ENCODE results near the gene WDR46. TPM values are rescaled to one million over a fixed set of nuclear protein-coding genes. Genes with fewer than 3 reads are reported as not detected.

Gene WDR46
- total and polyA plus RNA-seq, 2 of the 13 experiments (the other 11 are each of a cell fraction or from before 2014, with no cell fraction given), result 47.4 to 105 TPM

DNA sequence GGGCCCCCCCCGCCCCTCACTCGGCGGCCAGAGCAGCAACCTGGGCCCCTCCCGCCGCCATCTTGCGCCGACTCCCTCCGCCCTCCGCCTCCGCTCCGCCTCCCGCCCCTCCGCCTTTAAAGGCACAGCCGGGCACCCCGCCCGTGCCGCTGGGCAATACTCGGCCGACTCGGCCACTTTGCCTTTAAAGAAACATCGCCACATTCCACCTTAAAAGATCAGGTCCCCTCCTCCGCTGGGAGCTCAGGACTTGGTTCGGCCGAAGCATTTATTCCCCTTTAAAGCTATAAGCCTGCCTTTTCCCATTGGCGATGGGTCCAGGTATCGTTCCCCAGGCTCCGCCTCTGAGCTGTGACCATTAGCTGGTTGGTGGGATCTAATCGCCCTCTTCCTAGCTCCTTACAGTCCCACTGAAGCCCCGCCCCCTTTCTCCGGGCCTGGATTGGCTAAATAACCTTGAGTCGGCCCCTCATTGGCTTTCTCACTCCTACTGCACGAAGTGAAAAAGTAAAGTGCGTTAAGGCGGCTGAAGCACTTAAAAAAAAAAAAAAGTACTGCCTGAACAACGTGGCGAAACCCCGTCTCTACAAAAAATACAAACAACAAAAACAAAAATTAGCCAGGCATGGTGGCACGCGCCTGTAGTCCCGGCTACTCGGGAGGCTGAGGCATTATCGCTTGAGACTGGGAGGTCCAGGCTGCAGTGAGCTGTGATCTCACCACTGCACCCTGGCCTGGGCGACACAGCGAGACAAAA lies 28.8 kb upstream of the WDR46 start, which contains the start of gene ZBTB22 (continued):
- TF ChIP-seq CHCHD3 (CRISPR knock-in tag; IDR thresholded peaks at IDR 0.05), result no peak
- no peak for TF ChIP-seq ZNF431 (CRISPR knock-in tag; IDR thresholded peaks at IDR 0.05; ENCODE audit: borderline replicate concordance, low read depth)
- TF ChIP-seq ETV5 (CRISPR knock-in tag; IDR thresholded peaks at IDR 0.05; ENCODE audit: borderline replicate concordance), result no peak
- TF ChIP-seq FOSL2 (CRISPR knock-in tag; IDR thresholded peaks at IDR 0.05), result no peak
- TF ChIP-seq DBP (CRISPR knock-in tag; IDR thresholded peaks at IDR 0.05; ENCODE audit: not compliant biosample characterization), result no peak
- TF ChIP-seq TGIF2 (CRISPR knock-in tag; IDR thresholded peaks at IDR 0.05), result peak; percentile 58
- TF ChIP-seq ZNF766 (CRISPR knock-in tag; IDR thresholded peaks at IDR 0.05; ENCODE audit: borderline replicate concordance), result no peak
- no peak for TF ChIP-seq ZNF432 (CRISPR knock-in tag; IDR thresholded peaks at IDR 0.05; ENCODE audit: borderline replicate concordance)
- TF ChIP-seq, protein P1, sequence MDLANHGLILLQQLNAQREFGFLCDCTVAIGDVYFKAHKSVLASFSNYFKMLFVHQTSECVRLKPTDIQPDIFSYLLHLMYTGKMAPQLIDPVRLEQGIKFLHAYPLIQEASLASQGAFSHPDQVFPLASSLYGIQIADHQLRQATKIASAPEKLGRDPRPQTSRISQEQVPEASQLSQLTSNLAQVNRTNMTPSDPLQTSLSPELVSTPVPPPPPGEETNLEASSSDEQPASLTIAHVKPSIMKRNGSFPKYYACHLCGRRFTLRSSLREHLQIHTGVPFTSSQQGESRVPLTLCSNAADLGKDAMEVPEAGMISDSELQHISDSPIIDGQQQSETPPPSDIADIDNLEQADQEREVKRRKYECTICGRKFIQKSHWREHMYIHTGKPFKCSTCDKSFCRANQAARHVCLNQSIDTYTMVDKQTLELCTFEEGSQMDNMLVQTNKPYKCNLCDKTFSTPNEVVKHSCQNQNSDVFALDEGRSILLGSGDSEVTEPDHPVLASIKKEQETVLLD (CRISPR knock-in tag; IDR thresholded peaks at IDR 0.05; ENCODE audit: low read depth), result no peak
- peak; percentile 81 for TF ChIP-seq RFXAP (CRISPR knock-in tag; IDR thresholded peaks at IDR 0.05; ENCODE audit: borderline replicate concordance)
- no peak for TF ChIP-seq NR0B2 (CRISPR knock-in tag; IDR thresholded peaks at IDR 0.05)
- TF ChIP-seq FOXP1 (IDR thresholded peaks at IDR 0.05), result no peak
- TF ChIP-seq FOXP1 (CRISPR knock-in tag; IDR thresholded peaks at IDR 0.05), result no peak
- peak; percentile 40 for TF ChIP-seq AGO2 (optimal IDR thresholded peaks at IDR 0.05; ENCODE audit: low read depth, low read length)
- TF ChIP-seq ATM (IDR thresholded peaks at IDR 0.05; ENCODE audit: borderline replicate concordance), result no peak
- no peak for TF ChIP-seq ZNF598 (CRISPR knock-in tag; IDR thresholded peaks at IDR 0.05; ENCODE audit: borderline replicate concordance)
- TF ChIP-seq ZNF543 (CRISPR knock-in tag; IDR thresholded peaks at IDR 0.05), result no peak
- TF ChIP-seq SRY (CRISPR knock-in tag; IDR thresholded peaks at IDR 0.05), result no peak
- TF ChIP-seq, protein P2, sequence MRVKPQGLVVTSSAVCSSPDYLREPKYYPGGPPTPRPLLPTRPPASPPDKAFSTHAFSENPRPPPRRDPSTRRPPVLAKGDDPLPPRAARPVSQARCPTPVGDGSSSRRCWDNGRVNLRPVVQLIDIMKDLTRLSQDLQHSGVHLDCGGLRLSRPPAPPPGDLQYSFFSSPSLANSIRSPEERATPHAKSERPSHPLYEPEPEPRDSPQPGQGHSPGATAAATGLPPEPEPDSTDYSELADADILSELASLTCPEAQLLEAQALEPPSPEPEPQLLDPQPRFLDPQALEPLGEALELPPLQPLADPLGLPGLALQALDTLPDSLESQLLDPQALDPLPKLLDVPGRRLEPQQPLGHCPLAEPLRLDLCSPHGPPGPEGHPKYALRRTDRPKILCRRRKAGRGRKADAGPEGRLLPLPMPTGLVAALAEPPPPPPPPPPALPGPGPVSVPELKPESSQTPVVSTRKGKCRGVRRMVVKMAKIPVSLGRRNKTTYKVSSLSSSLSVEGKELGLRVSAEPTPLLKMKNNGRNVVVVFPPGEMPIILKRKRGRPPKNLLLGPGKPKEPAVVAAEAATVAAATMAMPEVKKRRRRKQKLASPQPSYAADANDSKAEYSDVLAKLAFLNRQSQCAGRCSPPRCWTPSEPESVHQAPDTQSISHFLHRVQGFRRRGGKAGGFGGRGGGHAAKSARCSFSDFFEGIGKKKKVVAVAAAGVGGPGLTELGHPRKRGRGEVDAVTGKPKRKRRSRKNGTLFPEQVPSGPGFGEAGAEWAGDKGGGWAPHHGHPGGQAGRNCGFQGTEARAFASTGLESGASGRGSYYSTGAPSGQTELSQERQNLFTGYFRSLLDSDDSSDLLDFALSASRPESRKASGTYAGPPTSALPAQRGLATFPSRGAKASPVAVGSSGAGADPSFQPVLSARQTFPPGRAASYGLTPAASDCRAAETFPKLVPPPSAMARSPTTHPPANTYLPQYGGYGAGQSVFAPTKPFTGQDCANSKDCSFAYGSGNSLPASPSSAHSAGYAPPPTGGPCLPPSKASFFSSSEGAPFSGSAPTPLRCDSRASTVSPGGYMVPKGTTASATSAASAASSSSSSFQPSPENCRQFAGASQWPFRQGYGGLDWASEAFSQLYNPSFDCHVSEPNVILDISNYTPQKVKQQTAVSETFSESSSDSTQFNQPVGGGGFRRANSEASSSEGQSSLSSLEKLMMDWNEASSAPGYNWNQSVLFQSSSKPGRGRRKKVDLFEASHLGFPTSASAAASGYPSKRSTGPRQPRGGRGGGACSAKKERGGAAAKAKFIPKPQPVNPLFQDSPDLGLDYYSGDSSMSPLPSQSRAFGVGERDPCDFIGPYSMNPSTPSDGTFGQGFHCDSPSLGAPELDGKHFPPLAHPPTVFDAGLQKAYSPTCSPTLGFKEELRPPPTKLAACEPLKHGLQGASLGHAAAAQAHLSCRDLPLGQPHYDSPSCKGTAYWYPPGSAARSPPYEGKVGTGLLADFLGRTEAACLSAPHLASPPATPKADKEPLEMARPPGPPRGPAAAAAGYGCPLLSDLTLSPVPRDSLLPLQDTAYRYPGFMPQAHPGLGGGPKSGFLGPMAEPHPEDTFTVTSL (CRISPR knock-in tag; IDR thresholded peaks at IDR 0.05; ENCODE audit: borderline replicate concordance), result no peak
- TF ChIP-seq, protein P3, sequence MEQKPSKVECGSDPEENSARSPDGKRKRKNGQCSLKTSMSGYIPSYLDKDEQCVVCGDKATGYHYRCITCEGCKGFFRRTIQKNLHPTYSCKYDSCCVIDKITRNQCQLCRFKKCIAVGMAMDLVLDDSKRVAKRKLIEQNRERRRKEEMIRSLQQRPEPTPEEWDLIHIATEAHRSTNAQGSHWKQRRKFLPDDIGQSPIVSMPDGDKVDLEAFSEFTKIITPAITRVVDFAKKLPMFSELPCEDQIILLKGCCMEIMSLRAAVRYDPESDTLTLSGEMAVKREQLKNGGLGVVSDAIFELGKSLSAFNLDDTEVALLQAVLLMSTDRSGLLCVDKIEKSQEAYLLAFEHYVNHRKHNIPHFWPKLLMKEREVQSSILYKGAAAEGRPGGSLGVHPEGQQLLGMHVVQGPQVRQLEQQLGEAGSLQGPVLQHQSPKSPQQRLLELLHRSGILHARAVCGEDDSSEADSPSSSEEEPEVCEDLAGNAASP (CRISPR knock-in tag; IDR thresholded peaks at IDR 0.05; ENCODE audit: borderline replicate concordance), result peak; percentile 47; the same call in 1 of the 2 replicates
